ENCODE results near the gene MBIP. TPM values are rescaled to one million over a fixed set of nuclear protein-coding genes. Genes with fewer than 3 reads are reported as not detected.

The MBIP gene
- 24.4 TPM in 2 replicates for total RNA-seq (2014; rRNA removed; shearing (Covaris generic))
- polyA plus RNA-seq (2016; fragmentation: Nextera tagmentation; extraction: Ambion mirVana): 44.4 and 49.7 TPM in 2 replicates
- long read RNA-seq, transcript MBIP-203 (9 exons, 1,648 nt): major isoform, 18 of 26 reads
- long read RNA-seq, partial matches to known transcripts: 0 of 26 reads
- long read RNA-seq, other reads (novel, unspliced or antisense): 4 of 26 reads

GRCh38 chr14:36320200-36320896 is at the start of gene MBIP:
MBIP (minus strand) TSS chr14:36320637; CDS start chr14:36320588, 49 bp downstream.
- Histone ChIP-seq H3K4me2 (peak within 1 kb of the TSS; percentile 85), H2AFZ (peak within 1 kb of the TSS; percentile 61), H4K20me1 (replicated peaks; ENCODE audit: insufficient read depth) (no peaks in the 10 kb centered on the region), H3F3A (replicated peaks; ENCODE audit: low read depth) (no peaks in the 10 kb centered on the region), H3K36me3 (ENCODE audit: insufficient read depth) (no peaks in the 10 kb centered on the region), H3K27me3 (ENCODE audit: insufficient read depth) (no peaks in the 10 kb centered on the region), H3K4me3 (peak within 1 kb of the TSS; percentile 73), H3K4me1 (ENCODE audit: insufficient read depth) (peaks cover 14% of the 10 kb centered on the region), H3K9me2 (ENCODE audit: insufficient read depth) (no peaks in the 10 kb centered on the region), H3K79me2 (replicated peaks; ENCODE audit: insufficient read depth) (peaks cover 48% of the 10 kb centered on the region), H3K27ac (ENCODE audit: low read depth) (peak within 1 kb of the TSS; percentile 88)
- DNase-seq (ENCODE audit: low spot score) (peak; percentile 100), ATAC-seq (peak; percentile 99)
- H3K4me1 Mint-ChIP-seq: peaks cover 19% of the 10 kb centered on the region
- H3K27me3 Mint-ChIP-seq (ENCODE audit: insufficient read depth, low read depth, poor library complexity): peaks cover 2% of the 10 kb centered on the region
- H3K4me3 Mint-ChIP-seq: peak within 1 kb of the TSS; percentile 88
- no peak for TF ChIP-seq ZNF331 (CRISPR knock-in tag; IDR thresholded peaks at IDR 0.05; ENCODE audit: low read depth)
- no peak for TF ChIP-seq JUNB (IDR thresholded peaks at IDR 0.05; ENCODE audit: unreplicated experiment)
- no peak for TF ChIP-seq EZH2 (IDR thresholded peaks at IDR 0.05; ENCODE audit: low read depth, unreplicated experiment)
- peak; percentile 96 for TF ChIP-seq CREB1 (CRISPR knock-in tag; IDR thresholded peaks at IDR 0.05; ENCODE audit: low read depth)
- no peak for TF ChIP-seq ETS1 (IDR thresholded peaks at IDR 0.05)
- TF ChIP-seq POLR2AphosphoS5 (IDR thresholded peaks at IDR 0.05; ENCODE audit: low read depth): peak; percentile 81
- TF ChIP-seq STAT1 (IDR thresholded peaks at IDR 0.05; ENCODE audit: unreplicated experiment): no peak
- H3K9me3 Mint-ChIP-seq: no peaks in the 10 kb centered on the region
- peak within 1 kb of the TSS; percentile 94 for H3K27ac Mint-ChIP-seq
- H3K36me3 Mint-ChIP-seq (ENCODE audit: low read depth): no peaks in the 10 kb centered on the region

GRCh38 chr14:36367985-36368774 is 47.7 kb upstream of the MBIP start:
- no peaks in the 10 kb centered on the region for H3K36me3 ChIP-seq (ENCODE audit: insufficient read depth)
- peaks cover 3% of the 10 kb centered on the region; the same call in 1 of the 2 replicates for H3K9me2 ChIP-seq (ENCODE audit: insufficient read depth)
- H3K27ac Mint-ChIP-seq: no peak overlapping the region
- H3K4me3 ChIP-seq: no peak overlapping the region
- H3K4me3 Mint-ChIP-seq: no peak overlapping the region
- H3K9me3 Mint-ChIP-seq: no peaks in the 10 kb centered on the region
- no peak overlapping the region for H3K27ac ChIP-seq (ENCODE audit: low read depth)
- H3F3A ChIP-seq (replicated peaks; ENCODE audit: low read depth): no peaks in the 10 kb centered on the region
- no peak overlapping the region for H3K4me2 ChIP-seq
- no peaks in the 10 kb centered on the region for H3K79me2 ChIP-seq (replicated peaks; ENCODE audit: insufficient read depth)
- H3K36me3 Mint-ChIP-seq (ENCODE audit: low read depth): no peaks in the 10 kb centered on the region
- H4K20me1 ChIP-seq (replicated peaks; ENCODE audit: insufficient read depth): no peaks in the 10 kb centered on the region
- no peaks in the 10 kb centered on the region for H3K27me3 Mint-ChIP-seq (ENCODE audit: insufficient read depth, low read depth, poor library complexity)
- 0 out of 3 replicates have a peak, but pooled peaks have one; percentile 28 for ATAC-seq
- no peak for TF ChIP-seq POLR2AphosphoS5 (IDR thresholded peaks at IDR 0.05; ENCODE audit: low read depth)
- no peak for TF ChIP-seq EZH2 (IDR thresholded peaks at IDR 0.05; ENCODE audit: low read depth, unreplicated experiment)
- no peak for TF ChIP-seq EZH2phosphoT487 (IDR thresholded peaks at IDR 0.05; ENCODE audit: unreplicated experiment)
- no peak for TF ChIP-seq CREB1 (CRISPR knock-in tag; IDR thresholded peaks at IDR 0.05; ENCODE audit: low read depth)
- no peak for TF ChIP-seq JUNB (IDR thresholded peaks at IDR 0.05; ENCODE audit: unreplicated experiment)
- no peak for TF ChIP-seq ZNF114 (CRISPR knock-in tag; IDR thresholded peaks at IDR 0.05)
- no peak for TF ChIP-seq NANOG (IDR thresholded peaks at IDR 0.05; ENCODE audit: borderline replicate concordance)
- no peak for TF ChIP-seq REST (IDR thresholded peaks at IDR 0.05; ENCODE audit: unreplicated experiment)
- no peak for TF ChIP-seq CTCF (conservative IDR thresholded peaks at IDR 0.05; ENCODE audit: low read depth in 2 of 2)
- TF ChIP-seq ZNF331 (CRISPR knock-in tag; IDR thresholded peaks at IDR 0.05; ENCODE audit: low read depth): no peak
- no peak for TF ChIP-seq STAT1 (IDR thresholded peaks at IDR 0.05; ENCODE audit: unreplicated experiment)
- H3K4me1 ChIP-seq (ENCODE audit: insufficient read depth): no peaks in the 10 kb centered on the region
- no peaks in the 10 kb centered on the region for H3K27me3 ChIP-seq (ENCODE audit: insufficient read depth)
- H2AFZ ChIP-seq: no peak overlapping the region
- DNase-seq (ENCODE audit: low spot score): no peak
- H3K4me1 Mint-ChIP-seq: no peaks in the 10 kb centered on the region
